NT2/D1 (cell line): ENCODE results near the gene FOXL2.
A peak's percentile ranks its signal among the peaks of the same experiment; 100 is the strongest.
"Not testable (repeated sequence)": the region's sequence is repeated elsewhere in the genome, so short reads cannot be mapped to it uniquely, and the experiment has no call there.

Experiments used
- DNase-seq: peaks from one replicate; pipeline ENCODE4 v3.0.0-alpha.2; 2011; ENCODE audit warnings: low read depth, low spot score
- H3K27me3 ChIP-seq: 2 replicates; pipeline ENCODE4 v1.6.0; 2011; ENCODE audit warnings: mild to moderate bottlenecking; ENCODE audit not compliant: insufficient read length, insufficient read depth
- H3K36me3 ChIP-seq: 2 replicates; pipeline ENCODE4 v1.6.1; 2011; ENCODE audit warnings: mild to moderate bottlenecking, low read length, mixed read lengths; ENCODE audit not compliant: insufficient read depth, insufficient read length
- H3K4me1 ChIP-seq: 2 replicates; pipeline ENCODE4 v1.5.1; 2011; ENCODE audit not compliant: insufficient read depth, insufficient read length
- H3K4me3 ChIP-seq: 2 replicates; pipeline ENCODE4 v1.5.1; 2011; ENCODE audit warnings: low read depth; ENCODE audit not compliant: insufficient read length
- H3K9ac ChIP-seq: 2 replicates; pipeline ENCODE4 v1.6.0; 2011; ENCODE audit warnings: low read depth; ENCODE audit not compliant: insufficient read length
- H3K9me3 ChIP-seq: 2 replicates; pipeline ENCODE4 v1.5.1; 2011; ENCODE audit warnings: mild to moderate bottlenecking, low read length; ENCODE audit not compliant: insufficient read depth
- SUZ12 ChIP-seq: IDR thresholded peaks from 2 replicates; pipeline ENCODE4 v1.6.1; 2011; ENCODE audit not compliant: insufficient read length, insufficient read depth; ENCODE audit errors: extremely low read depth
- YY1 ChIP-seq: IDR thresholded peaks from 2 replicates; pipeline ENCODE4 v1.6.1; 2011; ENCODE audit not compliant: insufficient read length, insufficient read depth
- ZNF274 ChIP-seq: IDR thresholded peaks from 2 replicates; pipeline ENCODE4 v1.6.1; 2011; ENCODE audit warnings: mild to moderate bottlenecking, low read depth, low read length

The FOXL2 gene

DNA sequence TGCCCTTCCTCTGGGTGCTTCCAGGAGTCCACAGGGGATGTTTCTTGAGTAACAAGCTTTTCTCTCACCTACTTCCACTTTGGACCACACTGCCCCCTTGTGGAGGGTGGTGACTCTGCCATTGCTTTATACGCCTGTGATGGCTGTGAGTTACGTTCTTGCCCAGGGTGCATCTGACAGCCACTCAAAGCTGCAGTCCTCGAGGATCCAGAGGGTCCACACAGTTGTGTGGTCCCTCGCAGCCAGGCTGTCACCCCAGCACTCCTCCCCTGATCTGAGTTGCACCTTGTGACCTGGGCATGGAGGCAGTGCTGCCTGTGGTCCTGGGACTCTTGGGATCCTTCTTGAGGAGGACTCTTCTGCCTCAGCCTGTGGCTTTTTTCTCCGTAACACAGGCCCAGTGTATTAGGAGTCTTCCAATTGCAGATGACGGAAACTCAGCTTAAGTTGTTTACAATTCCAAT lies 23.4 kb downstream of the FOXL2 start:
- Histone ChIP-seq H3K9me3 (no peaks in the 10 kb centered on the region), H3K4me3 (no peak overlapping the region), H3K36me3 (no peaks in the 10 kb centered on the region), H3K27me3 (peaks cover 3% of the 10 kb centered on the region), H3K9ac (peak overlapping the region; percentile 25), H3K4me1 (no peaks in the 10 kb centered on the region)
- TF ChIP-seq SUZ12 (no peak), YY1 (no peak), ZNF274 (no peak)
- peak; percentile 91 for DNase-seq

DNA sequence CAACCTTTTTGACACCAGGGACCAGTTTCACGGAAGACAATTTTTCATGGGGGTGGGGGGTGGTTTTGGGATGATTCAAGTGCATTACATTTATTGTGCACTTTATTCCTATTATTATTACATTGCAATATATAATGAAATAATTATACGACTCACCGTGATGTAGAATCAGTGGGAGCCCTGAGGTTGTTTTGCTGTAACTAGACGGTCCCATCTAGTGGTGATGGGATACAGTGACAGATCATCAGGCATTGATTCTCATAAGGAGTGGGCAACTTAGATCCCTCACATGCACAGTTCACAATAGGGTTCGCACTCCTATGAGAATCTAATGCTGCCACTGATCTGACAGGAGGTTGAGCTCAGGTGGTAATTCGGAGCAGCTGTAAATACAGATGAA lies 24.5 kb downstream of the FOXL2 start:
- H3K27me3 ChIP-seq, H3K9me3 ChIP-seq, H3K36me3 ChIP-seq, H3K4me1 ChIP-seq, H3K9ac ChIP-seq, DNase-seq, H3K4me3 ChIP-seq: not testable (repeated sequence)

DNA sequence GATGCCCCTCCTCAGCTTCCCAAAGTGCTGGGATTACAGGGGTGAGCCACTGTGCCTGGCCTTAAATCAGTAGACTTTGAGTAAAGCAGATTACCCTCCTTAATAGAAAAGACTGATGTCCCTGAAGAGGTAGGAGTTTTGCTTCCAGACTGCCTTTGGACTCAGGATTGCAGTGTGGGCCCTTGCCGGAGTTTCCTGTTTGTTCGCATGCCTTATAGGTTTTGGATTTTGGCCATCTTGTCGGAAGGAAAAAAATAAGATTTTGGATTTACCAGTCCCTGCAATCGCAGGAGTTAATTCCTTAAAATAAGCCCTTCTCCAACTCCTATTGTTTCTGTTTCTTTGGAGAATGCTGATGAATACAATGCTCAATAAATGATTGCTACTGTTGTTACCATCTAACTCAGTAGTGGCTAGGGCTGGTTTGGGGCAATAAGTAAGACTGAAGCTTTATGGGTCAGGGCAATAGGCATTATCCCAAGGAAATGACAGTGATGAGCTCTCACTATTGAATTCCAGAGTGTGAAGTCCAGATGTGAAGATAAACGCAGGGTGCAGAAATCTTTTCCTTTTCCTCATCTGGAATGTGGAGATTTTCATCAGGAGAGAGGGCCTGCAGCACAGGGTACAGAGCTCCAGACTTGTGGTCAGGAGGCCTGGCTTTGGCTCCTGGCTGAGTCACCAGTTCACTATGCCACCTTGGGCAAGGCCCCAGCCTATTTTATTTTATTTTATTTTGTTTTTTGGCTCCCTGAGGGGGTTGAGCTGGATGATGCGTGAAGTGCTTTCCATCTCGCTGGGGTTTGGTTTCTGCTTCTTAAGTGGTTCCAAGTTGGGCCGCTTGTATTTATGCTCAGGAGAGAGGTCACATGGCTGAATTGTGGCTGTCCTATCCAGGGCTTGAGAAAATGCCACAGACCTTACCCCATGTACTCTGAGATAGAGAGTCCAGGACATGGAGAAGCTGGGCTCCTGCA lies 25.3 kb downstream of the FOXL2 start:
- H3K36me3 ChIP-seq = no peaks in the 10 kb centered on the region
- H3K9ac ChIP-seq = no peak overlapping the region
- H3K4me3 ChIP-seq = no peak overlapping the region
- TF ChIP-seq YY1 (no peak), ZNF274 (no peak), SUZ12 (no peak)
- no peak for DNase-seq
- no peaks in the 10 kb centered on the region for H3K4me1 ChIP-seq
- no peaks in the 10 kb centered on the region for H3K9me3 ChIP-seq
- H3K27me3 ChIP-seq = peaks cover 3% of the 10 kb centered on the region

DNA sequence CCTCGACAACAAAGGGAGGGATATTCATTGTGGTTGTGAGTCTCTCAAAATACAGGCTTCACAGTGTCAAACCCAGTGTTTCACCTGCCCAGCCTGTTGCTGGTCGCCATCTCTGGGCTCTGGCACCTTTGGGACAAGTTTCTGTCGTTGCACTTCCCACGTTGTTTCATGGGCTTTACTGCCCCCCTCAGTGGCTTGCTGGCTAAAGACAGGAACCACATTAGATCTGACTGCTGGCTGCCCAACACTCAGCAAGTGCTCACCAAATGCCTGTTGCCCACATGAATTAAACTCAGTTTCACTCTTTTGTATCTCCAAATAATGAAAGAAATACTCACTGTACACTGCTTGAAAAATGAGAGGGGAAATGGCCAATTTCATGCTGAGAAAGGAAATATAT lies 27.6 kb downstream of the FOXL2 start:
- H3K36me3 ChIP-seq = no peaks in the 10 kb centered on the region

DNA sequence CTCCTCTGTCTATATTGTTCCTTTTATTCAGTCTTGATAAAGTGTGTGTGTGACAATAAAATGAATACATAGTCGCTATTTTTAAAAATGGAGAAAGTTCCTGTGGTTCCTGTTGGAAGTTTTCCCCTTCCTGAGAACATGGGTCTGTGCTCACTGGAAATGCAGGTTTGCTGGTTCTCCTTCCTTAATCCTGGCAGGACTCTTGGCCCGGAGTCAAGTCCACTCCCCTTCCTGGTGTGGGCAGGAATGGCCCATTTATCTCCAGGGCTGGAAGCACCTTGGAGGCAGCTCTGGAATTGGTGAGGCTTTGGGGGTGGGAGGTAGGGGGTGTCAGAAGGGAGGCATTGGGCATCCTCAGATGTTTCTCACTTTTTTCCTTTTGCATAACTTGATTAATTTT lies 30.1 kb downstream of the FOXL2 start:
- Histone ChIP-seq H3K4me1 (no peaks in the 10 kb centered on the region), H3K36me3 (no peaks in the 10 kb centered on the region), H3K27me3 (no peaks in the 10 kb centered on the region), H3K4me3 (no peak overlapping the region), H3K9ac (no peak overlapping the region), H3K9me3 (no peaks in the 10 kb centered on the region)
- TF ChIP-seq ZNF274 (no peak), SUZ12 (no peak), YY1 (no peak)
- DNase-seq = no peak

More for the DNA sequence above, 27.6 kb downstream of the FOXL2 start:
- H3K4me1 ChIP-seq = no peaks in the 10 kb centered on the region
- no peaks in the 10 kb centered on the region for H3K27me3 ChIP-seq
- no peaks in the 10 kb centered on the region for H3K9me3 ChIP-seq
- no peak overlapping the region for H3K9ac ChIP-seq
- TF ChIP-seq SUZ12 (no peak), YY1 (no peak), ZNF274 (no peak)
- DNase-seq = no peak
- no peak overlapping the region for H3K4me3 ChIP-seq

DNA sequence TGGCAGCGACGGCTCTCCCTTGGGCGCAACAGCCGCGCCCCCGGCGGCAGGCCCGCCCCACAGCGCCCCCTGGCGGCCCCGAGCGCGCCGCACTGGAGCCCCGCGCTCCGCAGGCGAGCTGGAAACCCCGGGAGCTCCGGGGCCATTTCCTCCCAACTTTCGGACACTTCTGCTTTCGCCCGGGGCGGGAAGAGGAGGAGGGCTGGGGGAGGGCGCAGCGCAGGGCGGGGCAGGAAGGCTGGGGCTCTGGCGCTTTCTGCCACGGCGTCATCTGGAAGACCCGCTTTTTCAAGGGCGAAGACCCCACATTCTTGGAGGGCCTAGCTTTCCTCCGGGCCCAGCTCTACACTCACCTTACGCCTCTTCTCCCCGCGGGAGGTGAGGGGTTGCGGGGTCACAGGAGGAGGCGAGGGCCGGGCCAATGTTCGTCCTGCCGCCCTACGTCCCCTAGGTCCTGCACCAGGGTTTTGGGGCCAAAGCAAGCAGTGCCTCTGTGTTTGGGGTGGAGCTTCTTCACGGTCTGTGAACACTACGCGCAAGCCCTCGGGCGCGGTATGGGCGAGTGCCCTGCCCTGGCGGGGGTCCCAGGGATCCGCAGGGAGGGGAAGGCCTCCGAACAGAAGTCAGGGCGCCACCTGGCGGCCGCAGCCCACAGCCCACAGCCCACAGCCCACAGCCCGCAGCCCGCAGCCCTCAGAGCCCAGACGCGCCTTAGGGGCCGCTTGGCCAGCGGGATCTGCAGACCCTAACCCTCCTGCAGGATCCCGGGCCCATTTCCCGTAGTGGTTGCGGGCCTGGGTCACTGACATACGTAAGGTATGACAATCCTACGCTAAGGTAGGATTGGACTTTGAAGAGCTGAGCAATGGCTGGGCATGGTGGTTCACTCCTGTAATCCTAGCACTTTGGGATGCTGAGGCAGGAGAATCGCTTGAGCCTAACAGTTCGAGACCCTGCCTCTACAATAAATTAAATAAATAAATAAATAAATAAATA lies 31.1 kb downstream of the FOXL2 start:
- peak; percentile 81 for DNase-seq
- no peaks in the 10 kb centered on the region for H3K36me3 ChIP-seq
- H3K9ac ChIP-seq = peak overlapping the region; percentile 92
- no peaks in the 10 kb centered on the region for H3K9me3 ChIP-seq
- peak overlapping the region; percentile 82 for H3K4me3 ChIP-seq
- H3K27me3 ChIP-seq = no peaks in the 10 kb centered on the region
- no peaks in the 10 kb centered on the region for H3K4me1 ChIP-seq
- TF ChIP-seq YY1 = no peak
- TF ChIP-seq SUZ12 = no peak
- no peak for TF ChIP-seq ZNF274
